OCI-M2 (cell line): Measurements from ENCODE around the gene ARHGEF7.
"Not testable (repeated sequence)": the region's sequence is repeated elsewhere in the genome, so short reads cannot be mapped to it uniquely, and the experiment has no call there.

Experiments used
- DNase-seq: peaks from one replicate; lab custom pipeline; 2025; ENCODE audit not compliant: unreplicated experiment; lab: John Stamatoyannopoulos, UW

Gene ARHGEF7

DNA sequence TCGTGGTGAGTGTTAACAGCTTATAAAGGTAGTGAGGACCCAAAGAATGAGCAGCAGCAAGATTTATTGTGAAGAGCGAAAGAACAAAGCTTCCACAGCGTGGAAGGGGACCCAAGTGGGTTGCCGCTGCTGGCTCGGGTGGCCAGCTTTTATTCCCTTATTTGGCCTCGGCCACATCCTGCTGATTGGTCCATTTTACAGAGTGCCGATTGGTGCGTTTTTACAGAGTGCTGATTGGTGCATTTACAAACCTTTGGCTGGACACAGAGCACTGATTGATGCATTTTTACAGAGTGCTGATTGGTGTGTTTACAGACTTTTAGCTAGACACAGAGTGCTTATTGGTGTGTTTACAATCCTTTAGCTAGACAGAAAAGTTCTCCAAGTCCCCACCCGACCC, 74.4 kb downstream of the ARHGEF7 start:
- not testable (repeated sequence) for DNase-seq

DNA sequence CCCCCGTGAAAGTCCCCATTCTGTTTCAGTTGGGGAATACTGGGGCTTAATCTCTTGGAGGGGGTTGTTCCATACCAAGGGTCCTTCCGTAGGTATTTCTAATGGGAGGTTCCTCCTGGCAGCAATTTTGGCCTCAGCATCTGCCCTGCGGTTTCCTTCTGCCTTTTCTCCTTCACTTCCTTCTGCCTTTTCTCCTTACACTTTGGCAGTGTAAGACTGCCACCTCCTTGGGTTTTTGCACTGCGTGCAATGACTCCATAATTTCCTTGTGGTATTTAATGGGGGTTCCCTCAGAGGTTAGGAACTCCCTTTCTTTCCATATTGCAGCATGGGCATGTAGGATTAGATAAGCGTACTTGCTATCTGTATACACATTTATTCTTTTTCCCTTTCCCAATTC, 78.1 kb downstream of the ARHGEF7 start:
- DNase-seq, result not testable (repeated sequence)

DNA sequence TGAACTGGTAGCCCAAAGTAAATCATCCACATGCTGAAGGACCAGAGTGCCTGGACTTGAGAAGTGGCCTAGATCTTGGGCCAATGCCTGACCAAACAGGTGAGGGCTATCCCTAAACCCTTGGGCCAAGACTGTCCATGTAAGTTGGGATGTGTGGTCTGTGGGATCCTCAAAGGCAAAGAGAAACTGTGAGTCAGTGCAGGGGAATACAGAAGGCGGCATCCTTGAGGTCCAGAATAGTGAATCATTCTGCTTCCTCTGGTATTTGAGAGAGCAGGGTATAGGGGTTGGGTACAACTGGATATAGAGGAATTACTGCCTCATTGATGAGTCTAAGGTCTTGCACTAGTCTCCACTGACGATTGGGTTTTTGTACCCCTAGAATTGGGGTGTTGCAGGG, 79.5 kb downstream of the ARHGEF7 start:
- DNase-seq, result not testable (repeated sequence)

DNA sequence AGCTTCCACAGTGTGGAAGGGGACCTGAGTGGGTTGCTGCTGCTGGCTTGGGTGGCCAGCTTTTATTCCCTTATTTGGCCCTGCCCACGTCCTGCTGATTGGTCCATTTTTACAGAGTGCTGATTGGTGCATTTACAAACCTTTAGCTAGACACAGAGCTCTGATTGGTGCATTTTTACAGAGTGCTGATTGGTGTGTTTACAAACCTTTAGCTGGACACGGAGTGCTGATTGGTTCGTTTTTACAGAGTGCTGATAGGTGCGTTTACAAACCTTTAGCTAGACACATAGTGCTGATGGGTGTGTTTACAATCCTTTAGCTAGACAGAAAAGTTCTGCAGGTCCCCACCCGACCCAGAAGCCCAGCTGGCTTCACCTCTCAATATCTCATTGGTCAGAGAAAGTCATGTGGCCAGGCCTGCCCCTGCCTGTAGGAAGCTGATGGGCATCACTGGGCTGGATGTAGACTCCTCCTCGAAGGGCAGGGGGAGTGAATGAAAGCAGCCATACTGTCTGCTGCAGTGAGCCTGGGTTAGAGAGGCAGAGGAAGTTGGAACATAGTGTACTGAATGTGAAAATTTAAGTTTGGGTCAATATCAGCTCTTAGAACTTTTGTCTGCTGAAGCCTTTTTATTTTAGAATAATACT, 83.7 kb downstream of the ARHGEF7 start:
- not testable (repeated sequence) for DNase-seq

DNA sequence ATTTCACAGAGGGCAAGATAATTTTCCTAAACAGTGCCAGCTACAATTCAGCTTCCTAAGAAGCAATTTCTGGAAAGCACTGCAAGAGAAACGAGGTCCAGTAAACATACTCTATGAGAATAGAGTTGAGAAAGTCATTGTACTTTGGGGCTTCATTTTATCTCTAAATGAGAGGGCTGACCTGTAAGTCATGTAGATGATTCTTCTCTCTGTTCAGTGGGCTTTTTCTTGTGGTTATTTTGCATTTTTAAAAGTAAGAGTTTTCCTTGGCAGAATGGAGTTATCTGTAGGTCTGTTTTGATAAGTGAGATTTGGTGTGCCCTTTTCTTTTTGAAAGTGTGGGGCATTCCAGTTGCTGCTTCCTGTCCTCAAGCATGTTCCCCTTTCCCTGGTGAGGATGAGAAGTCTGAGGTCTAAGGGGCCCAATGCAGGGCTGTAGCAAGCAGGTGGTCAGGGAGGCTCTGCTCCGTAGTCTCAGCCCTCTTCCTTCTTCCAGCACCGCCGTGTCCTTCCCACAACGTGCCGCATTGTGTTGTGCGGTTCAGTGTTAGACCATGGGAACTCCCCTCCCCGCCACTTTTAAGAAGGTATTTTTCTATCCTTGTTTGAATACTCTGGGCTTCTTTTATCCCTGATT, 86.3 kb downstream of the ARHGEF7 start:
- DNase-seq, result no peak

DNA sequence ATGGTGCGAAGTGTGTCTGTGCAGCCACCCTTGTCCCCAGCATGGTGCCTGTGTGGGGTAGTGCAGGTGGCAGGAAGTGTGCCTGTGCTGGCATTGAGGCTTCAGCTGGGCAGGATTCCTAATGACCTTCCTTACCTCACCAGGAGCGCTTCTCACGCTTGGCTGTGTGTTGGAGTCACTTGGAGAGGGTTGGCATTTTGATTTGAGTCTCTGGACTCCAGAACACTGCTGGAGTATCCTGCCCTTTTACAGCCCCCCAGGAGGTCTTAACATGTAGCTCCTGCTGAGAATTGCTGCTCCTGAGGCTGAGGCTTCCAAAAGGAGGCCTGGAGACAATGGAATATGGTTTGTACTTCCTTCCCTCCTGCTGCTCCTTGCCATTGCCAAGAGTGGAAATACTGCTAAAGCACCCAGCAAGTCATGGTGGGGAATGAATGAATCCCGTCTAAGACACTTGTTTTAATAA, 87.1 kb downstream of the ARHGEF7 start:
- DNase-seq, result no peak

DNA sequence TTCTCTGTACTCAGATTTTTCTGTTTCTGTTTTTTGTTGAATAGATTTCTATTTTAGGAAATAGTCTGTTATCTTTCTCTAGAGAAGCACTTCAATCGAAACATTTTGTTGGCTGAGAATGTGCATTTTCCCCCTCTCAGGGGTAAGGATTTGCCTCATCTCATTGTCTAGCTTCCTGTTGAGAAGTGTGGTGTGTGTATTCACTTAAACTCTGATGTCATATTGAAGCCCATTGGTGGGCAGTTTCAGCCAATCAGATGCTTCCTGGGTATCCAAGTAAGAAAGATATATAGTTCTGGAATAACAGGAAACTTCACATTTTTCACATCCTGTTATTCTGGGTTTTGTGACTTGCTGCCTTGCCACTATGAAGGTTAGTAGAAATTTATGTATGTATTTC, 87.6 kb downstream of the ARHGEF7 start:
- no peak for DNase-seq

DNA sequence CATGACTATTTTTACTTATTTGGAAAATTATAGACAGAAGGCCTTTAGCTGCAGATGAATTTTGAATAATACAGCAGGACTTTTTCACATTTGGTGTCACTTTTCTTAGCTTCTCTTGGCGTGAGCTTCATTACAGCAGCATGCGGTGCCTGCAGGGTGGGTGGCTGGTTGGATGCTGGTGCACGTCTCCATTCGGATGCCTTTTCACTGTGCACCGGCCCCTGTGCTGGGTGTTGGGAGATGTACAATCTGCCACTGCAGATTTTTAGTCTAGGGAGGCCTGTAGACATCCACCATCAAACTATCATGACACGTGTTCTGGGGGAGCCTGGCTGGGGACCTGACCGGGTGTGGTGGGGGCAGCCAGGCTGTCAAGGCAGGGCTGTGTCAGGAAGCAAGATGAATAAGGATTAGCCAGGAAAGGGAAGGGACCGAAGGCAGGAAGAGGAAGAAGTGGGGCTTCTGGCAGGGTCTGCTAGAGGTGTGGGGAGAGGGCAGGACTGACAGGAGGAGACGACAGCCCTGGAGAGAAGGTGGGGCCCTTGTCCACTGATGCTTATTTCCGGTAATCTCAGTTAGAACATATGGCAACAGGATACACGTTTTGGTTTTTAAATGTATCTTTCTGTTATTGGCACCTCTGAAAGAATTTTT, 88.8 kb downstream of the ARHGEF7 start:
- no peak for DNase-seq

DNA sequence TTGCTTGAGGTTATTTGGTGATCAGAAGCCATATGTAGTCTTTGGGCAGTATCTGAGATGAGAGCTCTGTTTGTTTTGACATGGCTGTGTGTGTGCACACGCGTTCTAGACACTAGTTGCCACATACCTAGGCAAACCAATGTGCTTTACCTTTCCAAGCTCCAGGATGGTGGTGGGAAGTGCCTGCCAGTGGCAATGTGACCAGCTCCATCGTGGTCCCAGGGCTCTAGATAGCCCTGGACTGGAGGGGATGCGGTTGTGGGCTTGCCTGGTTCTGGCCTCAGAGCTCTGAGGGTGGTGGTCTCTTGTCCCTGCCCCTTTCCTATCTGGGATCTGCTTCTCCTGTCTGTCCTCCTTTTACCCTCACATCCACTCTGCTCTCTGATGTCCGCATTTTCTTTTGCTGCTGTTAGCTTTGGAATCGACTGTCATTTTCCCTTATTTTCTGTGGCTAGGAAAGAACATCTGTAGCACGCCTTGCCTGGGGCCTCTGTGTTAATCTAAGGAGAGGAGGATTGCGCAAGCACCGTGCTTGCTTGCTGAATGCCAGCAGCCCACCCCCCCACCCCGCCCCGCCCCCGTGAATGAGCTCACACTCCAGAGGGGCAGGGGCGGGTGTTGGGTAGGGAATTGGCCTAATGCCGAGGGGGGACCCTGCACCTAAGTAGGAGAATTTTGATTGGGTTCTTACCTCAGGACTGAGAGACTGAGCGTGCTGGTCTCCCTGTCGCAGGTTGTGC, 89.5 kb downstream of the ARHGEF7 start:
- DNase-seq, result no peak

DNA sequence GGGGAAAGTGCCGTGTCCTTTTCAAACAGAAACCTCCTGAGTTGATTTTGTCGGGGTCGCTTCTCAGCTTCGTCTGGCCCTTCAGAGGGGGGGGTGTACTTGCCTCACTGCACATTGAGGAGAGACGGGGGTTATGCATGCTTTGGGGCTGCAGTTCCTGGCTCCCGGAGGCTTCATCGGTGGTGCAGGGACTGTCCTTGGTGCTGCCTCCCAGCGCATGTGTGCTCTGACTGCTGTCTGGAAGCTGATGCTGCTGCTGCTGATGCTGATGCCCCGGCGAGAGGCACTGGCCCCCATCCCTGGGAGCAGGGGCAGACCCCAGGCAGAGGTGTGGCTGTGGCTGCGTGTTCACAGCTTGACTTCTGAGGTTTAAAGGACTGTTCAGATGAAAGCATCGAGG, 91.0 kb downstream of the ARHGEF7 start:
- no peak for DNase-seq

DNA sequence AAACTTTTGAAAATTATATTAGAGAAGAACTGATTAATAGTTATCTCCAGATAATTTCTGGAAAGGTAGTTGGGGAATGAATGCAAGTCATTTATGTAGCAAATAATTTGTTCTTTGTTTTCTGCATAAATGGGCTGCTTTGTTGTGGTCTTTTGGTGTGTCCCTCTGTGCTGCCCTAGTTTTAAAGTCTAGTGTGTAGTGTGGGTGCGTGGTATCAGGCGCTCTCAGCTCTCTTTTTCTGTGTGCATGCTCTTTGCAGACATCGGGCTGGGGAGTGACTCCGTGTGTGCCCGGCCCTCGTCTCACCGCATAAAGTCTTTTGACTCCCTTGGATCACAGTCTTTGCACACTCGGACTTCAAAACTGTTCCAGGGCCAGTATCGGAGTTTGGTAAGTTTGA, 94.5 kb downstream of the ARHGEF7 start:
- no peak for DNase-seq

DNA sequence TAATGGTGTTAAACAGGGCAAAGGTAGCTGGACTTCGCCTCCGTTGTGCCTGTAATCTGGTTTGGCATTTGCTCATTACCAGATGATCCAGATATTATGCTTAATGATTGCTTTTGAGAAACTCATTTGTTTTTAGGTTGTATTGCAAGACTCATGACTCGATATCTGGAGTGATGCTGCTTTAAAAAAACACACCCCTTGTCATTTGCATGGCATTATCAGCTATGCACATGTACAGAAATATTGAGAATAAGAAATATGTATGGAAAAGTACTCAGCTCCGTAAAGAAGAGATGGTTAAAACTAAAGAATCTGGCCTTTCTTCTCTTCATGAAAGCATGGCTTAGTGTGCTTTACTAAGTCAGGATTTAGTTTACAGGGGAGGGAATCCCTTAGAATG, 95.0 kb downstream of the ARHGEF7 start:
- DNase-seq, result no peak

DNA sequence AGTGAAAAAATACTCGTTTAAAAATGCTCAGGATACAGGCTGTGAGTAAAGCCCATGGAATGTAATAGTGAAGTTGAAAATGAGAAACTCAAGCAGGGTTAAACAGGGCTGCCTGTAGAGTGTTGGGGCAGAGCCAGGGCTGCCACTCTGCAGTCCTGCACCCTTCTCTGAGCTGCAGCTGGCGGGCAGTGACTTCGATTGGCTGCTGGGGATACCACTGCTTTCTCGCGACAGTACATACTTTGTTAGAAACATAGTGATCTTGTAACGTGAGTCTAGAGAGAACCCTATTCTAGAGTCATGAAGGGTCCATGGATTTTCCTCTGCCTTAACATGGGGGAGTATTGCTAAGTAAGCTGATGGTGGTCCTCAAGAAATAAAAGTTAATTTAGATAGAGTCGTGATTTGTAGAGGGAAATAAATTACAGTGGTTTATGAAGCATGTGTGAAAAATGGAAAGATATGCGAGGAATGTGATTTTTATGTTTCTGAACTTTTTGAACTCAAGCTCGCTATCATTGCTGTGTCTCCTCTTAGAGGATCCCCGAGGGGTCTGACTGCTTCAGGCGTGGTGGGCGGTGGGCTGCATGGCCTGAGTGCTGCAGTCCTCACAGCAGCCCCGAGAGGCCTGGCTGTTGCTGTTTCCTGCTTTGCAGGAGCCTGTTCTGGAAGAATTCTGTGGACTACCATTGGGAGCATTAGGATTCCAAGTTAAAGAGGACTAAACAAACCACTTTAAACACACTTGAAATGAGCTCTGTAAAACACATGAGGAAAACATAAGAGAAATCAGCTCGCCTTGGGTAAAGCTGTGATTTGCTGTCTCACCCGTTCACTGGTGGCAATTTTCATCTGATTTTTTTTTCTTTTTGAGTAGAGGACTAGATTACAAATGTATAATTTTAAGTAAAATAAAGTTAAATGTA, 95.7 kb downstream of the ARHGEF7 start:
- no peak for DNase-seq

DNA sequence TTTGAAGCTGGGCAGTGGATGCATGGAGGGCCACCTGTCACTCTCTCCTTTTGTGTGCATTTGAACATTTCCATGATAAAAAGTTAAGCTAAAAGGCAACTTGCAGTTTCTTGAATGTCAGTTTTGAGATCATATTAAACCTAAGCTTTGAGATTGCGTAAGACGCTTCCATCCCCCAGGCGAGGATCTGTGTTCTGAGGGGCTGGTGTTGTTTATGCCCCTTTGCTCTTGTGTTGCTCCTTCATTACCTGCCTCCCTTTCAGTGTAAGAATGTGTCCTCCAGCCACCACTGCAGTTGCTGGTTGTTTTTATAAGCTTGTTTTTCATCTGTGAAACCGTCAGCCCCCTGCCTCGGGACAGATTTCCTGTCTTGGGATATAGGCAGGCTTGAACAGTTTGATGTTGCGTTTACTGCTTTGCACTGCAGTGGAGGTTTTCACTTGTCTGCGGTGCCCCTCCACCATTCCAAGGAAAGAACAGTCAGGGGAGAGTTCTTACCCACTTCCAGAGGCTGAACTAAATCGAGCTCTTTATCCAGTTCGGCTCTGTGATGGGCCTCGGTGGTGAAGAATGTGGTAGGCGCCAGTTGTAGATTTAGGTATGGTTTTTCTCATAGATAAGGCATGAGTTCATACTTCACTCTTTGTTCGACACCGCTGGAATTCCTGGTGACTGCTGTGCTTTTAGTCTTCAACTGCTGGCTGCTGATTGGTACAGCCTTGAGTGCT, 96.8 kb downstream of the ARHGEF7 start:
- DNase-seq, result no peak

DNA sequence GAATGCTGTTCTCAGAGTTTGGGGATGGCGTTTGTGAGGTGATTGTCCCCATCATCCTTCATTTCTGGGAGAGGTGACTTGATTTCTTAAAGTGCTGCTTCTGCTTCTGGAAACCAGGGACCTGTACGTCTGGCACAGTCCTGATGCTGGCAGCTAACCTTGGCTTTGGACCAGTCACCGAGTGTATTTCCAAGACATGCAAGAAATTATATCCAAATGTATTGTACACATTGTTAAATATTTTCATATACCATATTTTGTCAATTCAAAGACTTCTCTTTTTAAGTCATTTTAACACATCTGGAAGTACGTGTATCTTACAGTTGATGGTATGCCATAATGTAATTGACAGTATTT, 97.4 kb downstream of the ARHGEF7 start:
- no peak for DNase-seq

DNA sequence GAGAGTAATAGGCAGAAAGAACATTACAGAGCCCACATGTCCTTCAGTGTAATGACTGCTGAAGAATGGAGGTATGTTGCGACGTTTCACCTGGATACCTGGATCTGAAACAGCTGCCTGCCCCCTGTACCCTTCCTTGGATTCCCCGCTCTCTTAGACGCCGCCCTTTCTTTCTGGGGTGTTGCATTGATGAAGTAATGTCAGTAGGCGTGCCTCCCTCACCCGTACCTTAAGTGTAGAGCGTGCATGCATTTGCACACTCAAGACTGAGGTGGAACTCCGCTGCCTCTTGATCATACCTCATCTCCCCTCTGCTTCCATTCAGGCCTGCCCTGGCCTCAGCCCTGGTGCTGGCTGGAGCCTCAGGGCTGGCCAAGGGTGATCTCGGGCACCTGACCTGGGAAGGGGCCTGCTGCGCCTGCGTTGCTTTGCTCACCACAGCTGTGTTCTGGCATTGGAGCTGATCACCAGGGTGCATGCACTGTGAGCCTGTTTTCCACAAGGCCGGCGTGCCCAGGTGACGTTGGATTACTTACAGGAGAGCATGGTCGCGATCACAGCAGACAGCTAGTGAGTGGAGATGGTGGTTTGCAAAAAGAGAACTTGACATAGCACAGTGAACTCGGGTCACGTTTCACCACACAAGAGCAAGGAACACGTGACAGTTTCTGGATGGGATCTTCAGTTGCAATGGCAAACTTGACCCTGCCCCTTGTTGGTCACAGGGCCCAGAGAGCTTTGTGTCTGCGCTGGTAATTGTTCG, 99.0 kb downstream of the ARHGEF7 start:
- DNase-seq, result no peak

DNA sequence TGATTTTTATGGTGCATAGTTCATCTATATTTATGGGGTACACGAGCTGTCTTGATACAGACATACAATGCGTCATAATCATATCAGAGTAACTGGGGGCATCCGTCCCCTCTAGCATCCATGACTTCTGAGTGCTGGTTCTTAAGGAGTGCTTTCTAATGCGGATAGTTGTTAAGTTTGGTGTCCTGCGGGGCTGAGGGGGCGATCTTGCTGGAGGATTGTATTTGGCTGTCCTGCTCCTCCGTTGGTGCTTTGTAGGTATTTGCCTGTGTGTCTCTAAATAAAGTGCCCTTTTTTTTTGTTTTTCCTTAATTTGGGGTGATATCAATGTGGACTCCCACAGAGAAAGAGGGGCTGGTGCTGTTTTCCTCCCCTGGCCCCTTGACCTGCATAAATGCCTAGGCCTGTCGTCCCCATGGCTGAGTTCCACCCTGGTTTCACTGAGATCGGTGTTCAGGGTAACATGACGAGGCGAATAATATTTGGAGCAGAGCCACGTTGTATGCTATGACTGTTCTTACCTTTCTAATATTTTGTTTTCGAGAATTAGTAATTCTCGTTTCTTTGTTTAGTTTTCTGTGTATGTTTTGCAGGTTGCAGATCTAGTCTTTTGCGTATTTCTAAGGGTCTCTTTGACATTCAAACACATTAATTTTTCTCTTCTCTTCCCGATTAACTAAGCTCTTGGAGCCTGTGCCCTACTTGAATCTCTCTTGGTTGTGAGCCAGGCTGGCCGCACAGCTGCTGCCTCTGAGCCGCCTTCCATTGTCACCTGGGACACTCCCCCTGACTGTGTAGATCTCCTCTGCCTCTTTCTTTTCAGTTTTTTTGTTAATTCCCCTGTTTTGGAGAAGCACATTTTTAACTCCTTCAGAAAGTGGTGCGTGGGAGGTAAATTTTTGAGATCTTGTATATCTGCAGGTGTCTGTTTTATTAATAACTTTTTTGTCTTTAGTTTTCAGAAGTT, 100.3 kb downstream of the ARHGEF7 start:
- DNase-seq, result no peak
